Lower lobe of right lung (tissue), 2 donors: Measurements from ENCODE around the gene MINDY3. TPM values are rescaled to one million over a fixed set of nuclear protein-coding genes. Genes with fewer than 3 reads are reported as not detected.

ENCODE experiments used
- ATAC-seq, 2 donors: fragments of 200-7000 bp; cut with Tn5 transposase; one replicate each; pipeline ENCODE4 v1.9.1; 2020 to 2022; ENCODE audit warnings: mild to moderate bottlenecking in 2 of 2, moderate library complexity in 2 of 2
- DNase-seq: peaks from one replicate; pipeline ENCODE4 v3.0.0-alpha.2; 2020
- H3K27ac ChIP-seq: fragments of 200-600 bp; one replicate; pipeline ENCODE4 v1.8.0; 2022
- H3K27me3 ChIP-seq: fragments of 200-600 bp; one replicate; pipeline ENCODE4 v1.8.0; 2022; ENCODE audit warnings: low read depth
- H3K36me3 ChIP-seq: fragments of 200-600 bp; one replicate; pipeline ENCODE4 v1.8.0; 2022; ENCODE audit warnings: mild to moderate bottlenecking
- H3K4me1 ChIP-seq: fragments of 200-600 bp; one replicate; pipeline ENCODE4 v1.8.0; 2022
- H3K4me3 ChIP-seq: fragments of 200-600 bp; one replicate; pipeline ENCODE4 v1.8.0; 2022; ENCODE audit warnings: mild to moderate bottlenecking
- H3K9me3 ChIP-seq: fragments of 200-600 bp; one replicate; pipeline ENCODE4 v1.8.0; 2022
- CTCF ChIP-seq: fragments of 200-600 bp; IDR thresholded peaks from one replicate; pipeline ENCODE4 v1.8.0; 2022; ENCODE audit warnings: antibody characterized with exemption, mild to moderate bottlenecking
- intact Hi-C: fragments of 100-400 bp; cut with DNase I; formaldehyde crosslinking; loops from one replicate; pipeline ENCODE4 v1.11.0; 2022
- total RNA-seq: library from RNA; stranded (reverse); fragmentation: NEBNext Ultra II Directional; extraction: Animal tissue kit (Norgen Biotek cat#: 25700); gene quantifications from one replicate; pipeline ENCODE4 v1.2.1, GENCODE V29; 2021
- donor health status: DM: no; HTN: yes; CAD: no; lungs with severe emphysema.

MINDY3 gene
- total RNA-seq, 1 donor from 2014 or later, result 30.2 TPM

DNA sequence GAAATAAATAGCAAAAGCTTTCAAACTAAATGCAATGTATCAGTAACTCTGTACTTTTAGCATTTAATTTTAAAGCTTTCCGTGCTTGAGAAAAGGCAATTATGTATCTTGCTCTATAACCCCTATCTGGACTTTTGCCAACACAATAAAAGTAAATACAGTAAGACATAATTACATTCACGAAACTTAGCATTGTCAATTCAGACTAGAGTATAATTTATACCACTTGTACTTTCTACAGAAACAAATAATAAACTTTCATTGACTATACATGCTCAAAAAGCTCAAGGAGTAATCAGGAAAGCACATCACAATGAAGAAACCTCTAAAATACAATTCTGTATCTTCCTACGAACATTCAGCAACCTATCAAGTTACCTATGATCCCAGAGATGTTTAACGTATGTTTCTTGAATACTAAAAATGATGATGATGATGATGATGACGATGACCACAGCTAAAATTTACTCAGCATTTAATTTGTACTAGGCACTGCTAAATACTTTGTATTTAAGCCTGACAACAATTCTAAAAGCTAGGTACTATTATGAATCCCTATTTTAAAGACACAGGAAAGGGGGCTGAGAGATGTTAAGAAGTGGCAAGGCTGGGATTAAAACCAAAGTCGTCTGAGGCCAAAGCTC lies 44.9 kb downstream of the MINDY3 start:
- DNase-seq (no peak), ATAC-seq (no peak)
- no peak overlapping the region for H3K27ac ChIP-seq
- no peak for TF ChIP-seq CTCF
- peaks cover 34% of the 10 kb centered on the region for H3K36me3 ChIP-seq
- intact Hi-C loops, result no loop called here
- H3K4me3 ChIP-seq, result no peak overlapping the region
- no peaks in the 10 kb centered on the region for H3K9me3 ChIP-seq
- H3K27me3 ChIP-seq, result no peaks in the 10 kb centered on the region
- H3K4me1 ChIP-seq, result peaks cover 10% of the 10 kb centered on the region

DNA sequence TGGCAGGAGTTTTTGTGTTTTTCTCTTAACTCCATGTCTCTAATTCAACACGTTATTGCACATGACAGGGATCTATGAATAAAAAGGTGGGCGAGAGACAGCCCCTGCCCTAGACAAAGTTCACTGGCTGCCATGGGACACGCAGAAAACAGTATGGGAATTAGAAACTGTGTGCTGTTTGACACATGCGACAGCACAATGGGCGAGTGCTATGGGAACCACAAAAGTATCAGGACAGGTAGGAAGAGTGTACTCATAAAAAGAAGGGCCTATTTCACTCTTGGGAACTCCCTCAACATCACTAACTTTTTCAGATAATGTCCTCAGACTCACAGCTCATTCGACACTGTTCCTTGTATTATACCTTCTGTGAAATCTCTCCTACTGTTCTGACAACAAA lies 45.7 kb downstream of the MINDY3 start:
- no peak for TF ChIP-seq CTCF
- no peak for ATAC-seq
- Histone ChIP-seq H3K9me3 (no peaks in the 10 kb centered on the region), H3K4me3 (no peak overlapping the region), H3K4me1 (peaks cover 10% of the 10 kb centered on the region), H3K36me3 (peaks cover 27% of the 10 kb centered on the region), H3K27ac (no peak overlapping the region), H3K27me3 (no peaks in the 10 kb centered on the region)
- intact Hi-C loops, result no loop called here
- no peak for DNase-seq

GRCh38 chr10:15813415-15813814 lies 46.9 kb downstream of the MINDY3 start:
- Histone ChIP-seq H3K4me3 (no peak overlapping the region), H3K27ac (no peak overlapping the region), H3K4me1 (peaks cover 10% of the 10 kb centered on the region), H3K9me3 (no peaks in the 10 kb centered on the region), H3K27me3 (no peaks in the 10 kb centered on the region), H3K36me3 (peaks cover 32% of the 10 kb centered on the region)
- no peak for ATAC-seq
- no peak for DNase-seq
- TF ChIP-seq CTCF, result no peak
- intact Hi-C loops, result no loop called here

DNA sequence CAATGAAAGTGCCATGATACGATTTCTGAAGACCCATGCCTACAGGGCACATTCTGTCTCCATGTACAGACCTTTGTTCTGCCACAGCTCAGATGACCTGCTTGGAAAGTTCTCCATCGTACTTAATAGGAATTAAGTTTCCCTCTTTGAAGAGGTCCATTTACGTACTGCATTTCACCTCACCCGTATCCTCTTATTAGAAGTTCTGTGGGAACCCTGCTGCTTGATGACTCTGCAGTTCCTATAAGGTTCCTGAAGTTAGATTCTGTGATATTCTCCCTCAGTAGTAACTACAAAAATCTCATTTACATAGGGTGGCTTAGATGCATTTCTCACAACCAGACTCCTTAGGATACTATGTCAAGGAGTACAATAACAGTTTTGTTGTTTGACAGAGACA lies 50.9 kb downstream of the MINDY3 start:
- no peak for TF ChIP-seq CTCF
- H3K27ac ChIP-seq, result no peak overlapping the region
- intact Hi-C loops, result no loop called here
- DNase-seq (no peak), ATAC-seq (no peak)
- no peaks in the 10 kb centered on the region for H3K27me3 ChIP-seq
- H3K36me3 ChIP-seq, result peaks cover 30% of the 10 kb centered on the region
- H3K4me3 ChIP-seq, result no peak overlapping the region
- H3K9me3 ChIP-seq, result no peaks in the 10 kb centered on the region
- H3K4me1 ChIP-seq, result no peaks in the 10 kb centered on the region

GRCh38 chr10:15808204-15808797 lies 52.0 kb downstream of the MINDY3 start:
- H3K4me1 ChIP-seq, result peaks cover 2% of the 10 kb centered on the region
- no peak for ATAC-seq

More at GRCh38 chr10:15808204-15808797, 52.0 kb downstream of the MINDY3 start:
- no peaks in the 10 kb centered on the region for H3K9me3 ChIP-seq
- H3K27me3 ChIP-seq, result no peaks in the 10 kb centered on the region
- intact Hi-C loops, result no loop called here
- no peak overlapping the region for H3K4me3 ChIP-seq
- H3K27ac ChIP-seq, result no peak overlapping the region
- H3K36me3 ChIP-seq, result peaks cover 26% of the 10 kb centered on the region
- no peak for DNase-seq
- no peak for TF ChIP-seq CTCF
